ENCODE results near the gene MYO18B. TPM values are rescaled to one million over a fixed set of nuclear protein-coding genes. Genes with fewer than 3 reads are reported as not detected.

The MYO18B gene
- total RNA-seq, 1 experiment from 2014 or later = not detected

- ATAC-seq (no peak), DNase-seq (no peak)
- no peaks in the 10 kb centered on the region for H3F3A ChIP-seq (ENCODE audit: low read length, unreplicated experiment)
- peaks cover 31% of the 10 kb centered on the region for H3K27me3 ChIP-seq (ENCODE audit: low read length)
- ChIA-PET POLR2A (ENCODE audit: unreplicated experiment) (no interaction called here), CTCF (no interaction called here)
- H3K27ac ChIP-seq (ENCODE audit: low read length) = no peak overlapping the region
- no peaks in the 10 kb centered on the region for H3K9me3 ChIP-seq (ENCODE audit: low read length)
- BruUV-seq (replicated peaks) = no TSS peak
- no peak overlapping the region for H2AFZ ChIP-seq (ENCODE audit: low read length)
- H3K9me2 ChIP-seq (replicated peaks; ENCODE audit: low read length) = no peaks in the 10 kb centered on the region
- no peak overlapping the region for H3K4me2 ChIP-seq (ENCODE audit: low read length)
- no peak overlapping the region for H3K9ac ChIP-seq (ENCODE audit: low read length)
- H3K79me2 ChIP-seq (ENCODE audit: low read length) = no peaks in the 10 kb centered on the region
- H4K20me1 ChIP-seq (ENCODE audit: low read length) = no peaks in the 10 kb centered on the region
- intact Hi-C loops (cut with micrococcal nuclease) = no loop called here
- no peak overlapping the region for H3K4me3 ChIP-seq (ENCODE audit: low read length)
- no peaks in the 10 kb centered on the region for H3K4me1 ChIP-seq (ENCODE audit: insufficient read depth, low read length)
- TF ChIP-seq EZH2 (IDR thresholded peaks at IDR 0.05; ENCODE audit: low read length, unreplicated experiment) (no peak), EZH2phosphoT487 (IDR thresholded peaks at IDR 0.05; ENCODE audit: borderline replicate concordance, low read length) (no peak)
- TF ChIP-seq, protein P1, sequence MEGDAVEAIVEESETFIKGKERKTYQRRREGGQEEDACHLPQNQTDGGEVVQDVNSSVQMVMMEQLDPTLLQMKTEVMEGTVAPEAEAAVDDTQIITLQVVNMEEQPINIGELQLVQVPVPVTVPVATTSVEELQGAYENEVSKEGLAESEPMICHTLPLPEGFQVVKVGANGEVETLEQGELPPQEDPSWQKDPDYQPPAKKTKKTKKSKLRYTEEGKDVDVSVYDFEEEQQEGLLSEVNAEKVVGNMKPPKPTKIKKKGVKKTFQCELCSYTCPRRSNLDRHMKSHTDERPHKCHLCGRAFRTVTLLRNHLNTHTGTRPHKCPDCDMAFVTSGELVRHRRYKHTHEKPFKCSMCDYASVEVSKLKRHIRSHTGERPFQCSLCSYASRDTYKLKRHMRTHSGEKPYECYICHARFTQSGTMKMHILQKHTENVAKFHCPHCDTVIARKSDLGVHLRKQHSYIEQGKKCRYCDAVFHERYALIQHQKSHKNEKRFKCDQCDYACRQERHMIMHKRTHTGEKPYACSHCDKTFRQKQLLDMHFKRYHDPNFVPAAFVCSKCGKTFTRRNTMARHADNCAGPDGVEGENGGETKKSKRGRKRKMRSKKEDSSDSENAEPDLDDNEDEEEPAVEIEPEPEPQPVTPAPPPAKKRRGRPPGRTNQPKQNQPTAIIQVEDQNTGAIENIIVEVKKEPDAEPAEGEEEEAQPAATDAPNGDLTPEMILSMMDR (conservative IDR thresholded peaks at IDR 0.05; ENCODE audit: low read depth, low read length) = no peak
- H3K36me3 ChIP-seq (ENCODE audit: low read depth, low read length) = no peaks in the 10 kb centered on the region
These were observed 32.2 kb upstream of the MYO18B start for GRCh38 chr22:25709758-25710157.

DNA sequence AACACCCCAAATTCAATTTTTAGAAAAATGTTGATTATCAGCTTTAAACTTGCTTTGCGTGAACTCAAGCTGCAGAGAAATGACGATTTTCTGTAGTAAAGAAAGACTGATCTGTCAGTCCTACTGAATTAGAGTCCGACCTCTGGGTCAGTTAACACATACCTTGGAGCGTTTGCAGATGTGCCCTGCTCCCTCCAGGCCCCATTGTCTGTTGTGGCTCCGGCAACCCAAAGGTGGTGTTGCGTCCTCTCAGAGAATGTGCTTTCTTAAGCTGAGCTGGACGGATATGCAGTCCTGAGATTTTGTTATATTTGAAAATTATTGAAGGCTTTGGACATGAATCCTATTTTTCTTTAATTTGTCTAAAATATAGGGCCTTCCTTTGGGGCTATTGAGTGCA lies 31.5 kb upstream of the MYO18B start:
- Histone ChIP-seq H3K9me2 (replicated peaks; ENCODE audit: low read length) (no peaks in the 10 kb centered on the region), H3K4me3 (ENCODE audit: low read length) (no peak overlapping the region), H4K20me1 (ENCODE audit: low read length) (no peaks in the 10 kb centered on the region), H3K9me3 (ENCODE audit: low read length) (no peaks in the 10 kb centered on the region), H3K27me3 (ENCODE audit: low read length) (peaks cover 24% of the 10 kb centered on the region), H3K4me2 (ENCODE audit: low read length) (no peak overlapping the region), H3K36me3 (ENCODE audit: low read depth, low read length) (no peaks in the 10 kb centered on the region), H3K79me2 (ENCODE audit: low read length) (no peaks in the 10 kb centered on the region), H3K27ac (ENCODE audit: low read length) (no peak overlapping the region), H3K9ac (ENCODE audit: low read length) (no peak overlapping the region), H2AFZ (ENCODE audit: low read length) (no peak overlapping the region), H3F3A (ENCODE audit: low read length, unreplicated experiment) (no peaks in the 10 kb centered on the region), H3K4me1 (ENCODE audit: insufficient read depth, low read length) (no peaks in the 10 kb centered on the region)
- intact Hi-C loops (cut with micrococcal nuclease) = no loop called here
- DNase-seq (no peak), ATAC-seq (no peak)
- ChIA-PET CTCF (no interaction called here), POLR2A (ENCODE audit: unreplicated experiment) (no interaction called here)
- TF ChIP-seq, protein P1 (conservative IDR thresholded peaks at IDR 0.05; ENCODE audit: low read depth, low read length) = no peak
- TF ChIP-seq EZH2phosphoT487 (IDR thresholded peaks at IDR 0.05; ENCODE audit: borderline replicate concordance, low read length) (no peak), EZH2 (IDR thresholded peaks at IDR 0.05; ENCODE audit: low read length, unreplicated experiment) (no peak)
- no TSS peak for BruUV-seq (replicated peaks)

- no TSS peak for BruUV-seq (replicated peaks)
- no peaks in the 10 kb centered on the region for H3K36me3 ChIP-seq (ENCODE audit: low read depth, low read length)
- H3K9me3 ChIP-seq (ENCODE audit: low read length) = no peaks in the 10 kb centered on the region
- H2AFZ ChIP-seq (ENCODE audit: low read length) = no peak overlapping the region
- no peak for DNase-seq
- no peaks in the 10 kb centered on the region for H3F3A ChIP-seq (ENCODE audit: low read length, unreplicated experiment)
- TF ChIP-seq, protein P1 (conservative IDR thresholded peaks at IDR 0.05; ENCODE audit: low read depth, low read length) = no peak
- TF ChIP-seq EZH2phosphoT487 (IDR thresholded peaks at IDR 0.05; ENCODE audit: borderline replicate concordance, low read length) = no peak
- no peak for TF ChIP-seq EZH2 (IDR thresholded peaks at IDR 0.05; ENCODE audit: low read length, unreplicated experiment)
- no peak for ATAC-seq
- H3K27me3 ChIP-seq (ENCODE audit: low read length) = peaks cover 22% of the 10 kb centered on the region
- H3K27ac ChIP-seq (ENCODE audit: low read length) = no peak overlapping the region
- no peaks in the 10 kb centered on the region for H3K79me2 ChIP-seq (ENCODE audit: low read length)
- no peaks in the 10 kb centered on the region for H4K20me1 ChIP-seq (ENCODE audit: low read length)
- intact Hi-C loops (cut with micrococcal nuclease) = no loop called here
- no peak overlapping the region for H3K9ac ChIP-seq (ENCODE audit: low read length)
- ChIA-PET CTCF (no interaction called here), POLR2A (ENCODE audit: unreplicated experiment) (no interaction called here)
- no peak overlapping the region for H3K4me3 ChIP-seq (ENCODE audit: low read length)
- no peaks in the 10 kb centered on the region for H3K9me2 ChIP-seq (replicated peaks; ENCODE audit: low read length)
- H3K4me1 ChIP-seq (ENCODE audit: insufficient read depth, low read length) = no peaks in the 10 kb centered on the region
- no peak overlapping the region for H3K4me2 ChIP-seq (ENCODE audit: low read length)
These were observed 30.5 kb upstream of the MYO18B start for GRCh38 chr22:25711491-25711890.

All from PC-3 (cell line).